Peyer's patch (tissue), 4 donors: ENCODE measurements around the gene CCDC88C. TPM values are rescaled to one million over a fixed set of nuclear protein-coding genes. Genes with fewer than 3 reads are reported as not detected.

Experiments
- DNase-seq, 3 donors: peaks; one replicate each; pipeline ENCODE4 v3.0.0-alpha.2; 2017 to 2019
- H3K27ac ChIP-seq, 4 donors: fragments of 200-600 bp; sonication (generic); one replicate each; pipeline ENCODE4 v1.5.1; 2016 to 2019
- H3K27me3 ChIP-seq, 2 donors: fragments of 200-600 bp; sonication (generic); one replicate each; pipeline ENCODE4 v1.5.1; 2019
- H3K36me3 ChIP-seq, 3 donors: fragments of 200-600 bp; sonication (generic); one replicate each; pipeline ENCODE4 v1.5.1; 2016 to 2019
- H3K4me1 ChIP-seq, 4 donors: fragments of 200-600 bp; sonication (generic); one replicate each; pipeline ENCODE4 v1.5.1; 2016 to 2019
- H3K4me3 ChIP-seq, 4 donors: fragments of 200-600 bp; sonication (generic); 1 replicate in 3 of 4; 2 replicates in 1 of 4; pipeline ENCODE4 v1.5.1; 2016 to 2019; ENCODE audit warnings: mild to moderate bottlenecking in 1 of 4
- H3K9me3 ChIP-seq, 4 donors: fragments of 200-600 bp; sonication (generic); one replicate each; pipeline ENCODE4 v1.5.1; 2016 to 2019; ENCODE audit warnings: mild to moderate bottlenecking in 1 of 4
- CTCF ChIP-seq, 6 experiments: fragments of 450-650 bp in 4 of 6; fragments of 200-600 bp in 2 of 6; sonication (generic) in 1 of 6; IDR thresholded peaks; one replicate each; pipeline ENCODE4 v1.5.1; 2017 to 2019; ENCODE audit warnings: antibody characterized with exemption in 6 of 6, mild to moderate bottlenecking in 3 of 6, moderate library complexity in 1 of 6
- POLR2A ChIP-seq, 2 donors: fragments of 450-650 bp; IDR thresholded peaks; one replicate each; pipeline ENCODE4 v1.5.1; 2017; ENCODE audit warnings: antibody characterized with exemption in 2 of 2, mild to moderate bottlenecking in 2 of 2, moderate library complexity in 2 of 2
- total RNA-seq, 4 donors: library from RNA; depleted of rRNA; stranded (reverse); fragments of >200 nt; gene quantifications; one replicate each; pipeline ENCODE4 v1.1.0, GENCODE V29; 2016

CCDC88C gene
- total RNA-seq, 4 donors from 2014 or later: 18.9 to 189 (median 77.2) TPM

GRCh38 chr14:91254461-91254860 is 163.2 kb downstream of the CCDC88C start:
- TF ChIP-seq POLR2A (IDR thresholded peaks at IDR 0.05): no peak
- no peak for TF ChIP-seq CTCF (IDR thresholded peaks at IDR 0.05)
- DNase-seq: peak in 2 of 3 donors; percentile 41 to 70
- H3K27ac ChIP-seq: peak overlapping the region in 3 of 4 donors; percentile 62 to 79 (median 76)
- peaks cover 5 to 46% (median 26%) of the 10 kb centered on the region in 4 donors for H3K4me1 ChIP-seq
- no peak overlapping the region for H3K4me3 ChIP-seq
- no peaks in the 10 kb centered on the region for H3K36me3 ChIP-seq
- no peaks in the 10 kb centered on the region for H3K27me3 ChIP-seq
- H3K9me3 ChIP-seq: no peaks in the 10 kb centered on the region

GRCh38 chr14:91253795-91254323 is 163.8 kb downstream of the CCDC88C start:
- Histone ChIP-seq H3K9me3 (no peaks in the 10 kb centered on the region), H3K36me3 (no peaks in the 10 kb centered on the region), H3K27me3 (no peaks in the 10 kb centered on the region), H3K27ac (peak overlapping the region; percentile 54 to 79 (median 69)), H3K4me1 (peaks cover 5 to 52% (median 26%) of the 10 kb centered on the region in 4 donors), H3K4me3 (peak overlapping the region; percentile 42 to 78 (median 64))
- no peak for DNase-seq
- TF ChIP-seq POLR2A (IDR thresholded peaks at IDR 0.05) (no peak), CTCF (IDR thresholded peaks at IDR 0.05) (no peak)

GRCh38 chr14:91252871-91253794 is 164.5 kb downstream of the CCDC88C start:
- peak overlapping the region; percentile 42 to 78 (median 64) for H3K4me3 ChIP-seq
- DNase-seq: peak in 2 of 3 donors; percentile 72 to 74
- peak overlapping the region; percentile 54 to 79 (median 69) for H3K27ac ChIP-seq
- no peaks in the 10 kb centered on the region for H3K36me3 ChIP-seq
- H3K4me1 ChIP-seq: peaks cover 5 to 52% (median 26%) of the 10 kb centered on the region in 4 donors
- H3K27me3 ChIP-seq: no peaks in the 10 kb centered on the region
- no peaks in the 10 kb centered on the region for H3K9me3 ChIP-seq
- TF ChIP-seq CTCF (IDR thresholded peaks at IDR 0.05) (no peak), POLR2A (IDR thresholded peaks at IDR 0.05) (no peak)

GRCh38 chr14:91250912-91251311 is 166.7 kb downstream of the CCDC88C start:
- Histone ChIP-seq H3K36me3 (no peaks in the 10 kb centered on the region), H3K4me3 (no peak overlapping the region), H3K4me1 (peaks cover 5 to 36% (median 29%) of the 10 kb centered on the region in 4 donors), H3K27me3 (no peaks in the 10 kb centered on the region), H3K9me3 (no peaks in the 10 kb centered on the region), H3K27ac (peak overlapping the region; percentile 44 to 77 (median 68))
- no peak for TF ChIP-seq POLR2A (IDR thresholded peaks at IDR 0.05)
- TF ChIP-seq CTCF (IDR thresholded peaks at IDR 0.05): no peak
- DNase-seq: no peak

- H3K9me3 ChIP-seq: no peaks in the 10 kb centered on the region
- no peak overlapping the region for H3K4me3 ChIP-seq
- no peaks in the 10 kb centered on the region for H3K36me3 ChIP-seq
- H3K27me3 ChIP-seq: no peaks in the 10 kb centered on the region
- H3K4me1 ChIP-seq: peaks cover 5 to 39% (median 32%) of the 10 kb centered on the region in 4 donors
- H3K27ac ChIP-seq: peak overlapping the region; percentile 44 to 77 (median 68)
- TF ChIP-seq POLR2A (IDR thresholded peaks at IDR 0.05): no peak
- TF ChIP-seq CTCF (IDR thresholded peaks at IDR 0.05): peak in 1 of 6 experiments; percentile 5
- peak in 2 of 3 donors; percentile 79 to 87 for DNase-seq
Observed at GRCh38 chr14:91249841-91250616, 167.6 kb downstream of the CCDC88C start.
